ENCODE results near the gene EGF.

The EGF gene

GRCh38 chr4:109966891-109967481 lies 54.3 kb downstream of the EGF start:
- TF ChIP-seq, protein P1, sequence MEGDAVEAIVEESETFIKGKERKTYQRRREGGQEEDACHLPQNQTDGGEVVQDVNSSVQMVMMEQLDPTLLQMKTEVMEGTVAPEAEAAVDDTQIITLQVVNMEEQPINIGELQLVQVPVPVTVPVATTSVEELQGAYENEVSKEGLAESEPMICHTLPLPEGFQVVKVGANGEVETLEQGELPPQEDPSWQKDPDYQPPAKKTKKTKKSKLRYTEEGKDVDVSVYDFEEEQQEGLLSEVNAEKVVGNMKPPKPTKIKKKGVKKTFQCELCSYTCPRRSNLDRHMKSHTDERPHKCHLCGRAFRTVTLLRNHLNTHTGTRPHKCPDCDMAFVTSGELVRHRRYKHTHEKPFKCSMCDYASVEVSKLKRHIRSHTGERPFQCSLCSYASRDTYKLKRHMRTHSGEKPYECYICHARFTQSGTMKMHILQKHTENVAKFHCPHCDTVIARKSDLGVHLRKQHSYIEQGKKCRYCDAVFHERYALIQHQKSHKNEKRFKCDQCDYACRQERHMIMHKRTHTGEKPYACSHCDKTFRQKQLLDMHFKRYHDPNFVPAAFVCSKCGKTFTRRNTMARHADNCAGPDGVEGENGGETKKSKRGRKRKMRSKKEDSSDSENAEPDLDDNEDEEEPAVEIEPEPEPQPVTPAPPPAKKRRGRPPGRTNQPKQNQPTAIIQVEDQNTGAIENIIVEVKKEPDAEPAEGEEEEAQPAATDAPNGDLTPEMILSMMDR (IDR thresholded peaks at IDR 0.05; ENCODE audit: control extremely low read depth, extremely low read depth, low read depth, missing control alignments): no peak
- no peak for DNase-seq (ENCODE audit: extremely low spot score)
- POLR2A ChIA-PET: no interaction called here
- CTCF ChIA-PET: no interaction called here

- ChIA-PET CTCF (interaction anchor here (1.0 kb wide), 1 partner anchor 38 kb away, joined by 3 read pairs; no protein-coding TSS in a partner anchor), POLR2A (no interaction called here)
- TF ChIP-seq, protein P1 (IDR thresholded peaks at IDR 0.05; ENCODE audit: control extremely low read depth, extremely low read depth, low read depth, missing control alignments): no peak
- no peak for DNase-seq (ENCODE audit: extremely low spot score)
These were observed 55.3 kb downstream of the EGF start for GRCh38 chr4:109967798-109968520.

DNA sequence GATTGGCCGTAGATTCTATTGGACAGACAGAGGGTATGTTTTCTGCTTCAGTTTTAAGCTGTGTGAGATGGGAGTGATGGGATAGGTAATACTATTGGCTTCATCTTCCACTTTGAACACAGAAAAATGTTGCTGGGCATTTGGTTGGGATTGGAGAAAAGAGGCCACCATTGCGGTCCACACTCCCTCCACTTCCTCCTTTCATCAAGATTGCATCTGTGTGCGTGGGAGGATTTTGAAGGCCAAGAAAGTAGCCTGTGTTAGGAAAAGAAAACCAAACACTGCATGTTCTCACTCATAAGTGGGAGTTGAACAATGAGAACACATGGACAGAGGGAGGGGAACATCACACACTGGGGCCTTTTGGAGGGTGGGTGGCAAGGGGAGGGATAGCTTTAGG lies 56.4 kb downstream of the EGF start:
- TF ChIP-seq, protein P1 (IDR thresholded peaks at IDR 0.05; ENCODE audit: control extremely low read depth, extremely low read depth, low read depth, missing control alignments): no peak
- ChIA-PET POLR2A (no interaction called here), CTCF (interaction anchor here (1.0 to 1.6 kb wide), 3 partner anchors 11 to 37 kb away, joined by 3 to 4 read pairs (median 3); no protein-coding TSS in a partner anchor)
- no peak for DNase-seq (ENCODE audit: extremely low spot score)

- TF ChIP-seq, protein P1 (IDR thresholded peaks at IDR 0.05; ENCODE audit: control extremely low read depth, extremely low read depth, low read depth, missing control alignments): no peak
- ChIA-PET CTCF (interaction anchor here (0.9 to 1.6 kb wide), 3 partner anchors 11 to 29 kb away, joined by 3 to 4 read pairs (median 3); no protein-coding TSS in a partner anchor), POLR2A (no interaction called here)
- DNase-seq (ENCODE audit: extremely low spot score): no peak
These were observed 57.2 kb downstream of the EGF start for GRCh38 chr4:109969919-109970318.

GRCh38 chr4:109972786-109973528 lies 60.3 kb downstream of the EGF start:
- no peak for DNase-seq (ENCODE audit: extremely low spot score)
- POLR2A ChIA-PET: no interaction called here
- CTCF ChIA-PET: no interaction called here
- TF ChIP-seq, protein P1 (IDR thresholded peaks at IDR 0.05; ENCODE audit: control extremely low read depth, extremely low read depth, low read depth, missing control alignments): no peak

- POLR2A ChIA-PET: no interaction called here
- CTCF ChIA-PET: no interaction called here
- TF ChIP-seq, protein P1 (IDR thresholded peaks at IDR 0.05; ENCODE audit: control extremely low read depth, extremely low read depth, low read depth, missing control alignments): no peak
These were observed 60.8 kb downstream of the EGF start for GRCh38 chr4:109973529-109973905.

More at GRCh38 chr4:109973529-109973905, 60.8 kb downstream of the EGF start:
- DNase-seq (ENCODE audit: extremely low spot score): no peak
